ENCODE data around the gene SDR9C7.
"Not testable (repeated sequence)": the region's sequence is repeated elsewhere in the genome, so short reads cannot be mapped to it uniquely, and the experiment has no call there.

Gene SDR9C7

DNA sequence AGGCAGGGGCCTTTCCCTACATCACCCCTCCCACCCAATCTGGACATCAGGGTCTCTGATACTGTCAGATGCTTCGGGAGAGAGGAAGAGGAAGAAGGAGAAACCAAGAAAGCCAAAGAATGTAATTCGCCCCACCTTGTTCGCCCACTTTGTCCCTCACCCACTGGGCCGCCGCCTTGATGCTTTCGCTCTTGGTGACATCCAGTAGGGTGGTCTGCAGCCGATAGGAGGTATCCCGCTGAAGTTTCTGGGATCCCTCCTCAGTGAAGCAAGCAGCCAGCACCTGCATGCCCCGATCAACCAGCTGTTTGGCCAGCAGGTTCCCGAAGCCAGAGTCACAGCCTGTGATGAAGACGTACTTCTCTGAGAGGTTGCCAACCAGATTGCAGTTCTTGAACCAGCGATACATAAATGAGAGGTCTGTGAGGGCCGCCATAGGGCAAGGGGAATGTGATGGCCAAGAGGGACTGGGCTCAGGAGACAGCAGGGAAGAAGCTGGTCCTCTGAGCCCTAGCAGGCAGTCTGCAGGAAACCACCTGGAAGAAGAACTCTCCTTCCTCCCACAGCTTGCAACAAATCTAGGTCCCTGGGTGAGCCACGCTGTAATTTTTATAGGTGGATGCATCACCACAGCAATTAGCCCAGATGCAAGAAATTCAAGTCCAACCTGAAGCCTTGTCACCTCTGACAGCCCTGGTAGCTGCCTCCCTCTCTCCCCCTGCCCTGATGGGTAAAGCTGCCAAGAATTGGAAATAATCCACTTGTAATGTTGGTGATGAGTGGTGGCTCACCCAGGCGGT is at the start of gene SDR9C7:
Gene SDR9C7, minus strand, starts transcription at position 583 of the 800 bp plus-strand sequence. Its CDS starts 147 bp downstream, at position 436.
- DNase-seq (ENCODE audit: low read depth in 2 of 2) = no peak

DNA sequence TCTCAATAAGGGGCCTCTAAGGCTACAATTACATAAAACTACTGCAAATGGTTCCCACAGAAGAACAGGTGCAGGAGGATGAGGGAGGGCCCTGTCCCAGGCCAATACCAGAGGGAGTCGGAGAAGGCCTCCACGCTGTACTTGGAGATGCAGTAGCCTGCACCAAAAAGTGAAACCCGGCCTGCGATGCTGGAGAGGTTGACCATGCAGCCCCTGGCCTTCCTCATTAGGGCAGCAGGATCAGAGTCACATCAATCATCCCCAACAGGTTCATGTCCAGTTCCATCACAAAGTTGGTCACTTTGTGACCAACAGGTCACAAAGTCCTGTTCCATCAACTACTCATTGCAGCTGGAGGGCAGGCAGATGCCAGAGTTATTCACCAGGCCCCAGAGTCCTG is 49.2 kb upstream of the SDR9C7 start:
- no peak for DNase-seq (ENCODE audit: low read depth in 2 of 2)

GRCh38 chr12:56982578-56983236 is 48.5 kb upstream of the SDR9C7 start:
- not testable (repeated sequence) for DNase-seq (ENCODE audit: low read depth in 2 of 2)

GRCh38 chr12:56980941-56981530 is 46.8 kb upstream of the SDR9C7 start:
- no peak for DNase-seq (ENCODE audit: low read depth in 2 of 2)

GRCh38 chr12:56980268-56980667 is 46.1 kb upstream of the SDR9C7 start:
- no peak for DNase-seq (ENCODE audit: low read depth in 2 of 2)

GRCh38 chr12:56979628-56980027 is 45.4 kb upstream of the SDR9C7 start:
- DNase-seq (ENCODE audit: low read depth in 2 of 2) = no peak

GRCh38 chr12:56978397-56979138 is 44.4 kb upstream of the SDR9C7 start:
- DNase-seq (ENCODE audit: low read depth in 2 of 2) = no peak

GRCh38 chr12:56977361-56977760 is 43.2 kb upstream of the SDR9C7 start:
- not testable (repeated sequence) for DNase-seq (ENCODE audit: low read depth in 2 of 2)

- DNase-seq (ENCODE audit: low read depth in 2 of 2) = not testable (repeated sequence)
Measured at GRCh38 chr12:56974224-56974623, 40.0 kb upstream of the SDR9C7 start.

DNA sequence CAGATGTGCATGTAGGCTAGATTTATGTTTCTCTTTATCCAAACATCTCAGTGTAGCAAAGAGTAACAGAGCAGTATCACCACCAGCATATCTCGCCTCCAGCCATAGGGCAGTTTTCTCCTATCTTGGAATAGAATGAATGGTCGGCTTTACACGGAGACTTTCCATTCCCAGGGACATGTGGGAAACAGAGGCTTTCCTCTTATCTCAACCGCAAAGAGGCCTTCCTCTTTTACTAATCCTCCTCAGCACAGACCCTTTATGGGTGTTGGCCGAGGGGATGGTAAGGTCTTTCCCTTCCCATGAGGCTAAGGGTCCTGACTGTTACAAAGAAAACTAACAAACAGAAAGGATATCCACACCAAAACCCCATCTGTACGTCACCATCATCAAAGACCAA is 34.7 kb upstream of the SDR9C7 start:
- not testable (repeated sequence) for DNase-seq (ENCODE audit: low read depth in 2 of 2)

GRCh38 chr12:56965997-56966642 is 31.9 kb upstream of the SDR9C7 start:
- not testable (repeated sequence) for DNase-seq (ENCODE audit: low read depth in 2 of 2)

GRCh38 chr12:56965124-56965523 is 30.9 kb upstream of the SDR9C7 start:
- DNase-seq (ENCODE audit: low read depth in 2 of 2) = not testable (repeated sequence)

GRCh38 chr12:56963557-56963956 is 29.3 kb upstream of the SDR9C7 start:
- DNase-seq (ENCODE audit: low read depth in 2 of 2) = not testable (repeated sequence)

DNA sequence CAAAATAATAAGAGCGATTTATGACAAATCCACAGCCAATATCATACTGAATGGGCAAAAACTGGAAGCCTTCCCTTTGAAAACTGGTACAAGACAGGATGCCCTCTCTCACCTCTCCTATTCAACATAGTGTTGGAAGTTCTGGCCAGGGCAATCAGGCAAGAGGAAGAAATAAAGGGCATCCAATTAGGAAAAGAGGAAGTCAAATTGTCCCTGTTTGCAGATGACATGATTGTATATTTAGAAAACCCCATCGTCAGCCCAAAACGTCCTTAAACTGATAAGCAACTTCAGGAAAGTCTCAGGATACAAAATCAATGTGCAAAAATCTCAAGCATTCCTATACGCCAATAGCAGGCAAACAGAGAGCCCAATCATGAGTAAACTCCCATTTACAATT is 28.0 kb upstream of the SDR9C7 start:
- not testable (repeated sequence) for DNase-seq (ENCODE audit: low read depth in 2 of 2)

DNA sequence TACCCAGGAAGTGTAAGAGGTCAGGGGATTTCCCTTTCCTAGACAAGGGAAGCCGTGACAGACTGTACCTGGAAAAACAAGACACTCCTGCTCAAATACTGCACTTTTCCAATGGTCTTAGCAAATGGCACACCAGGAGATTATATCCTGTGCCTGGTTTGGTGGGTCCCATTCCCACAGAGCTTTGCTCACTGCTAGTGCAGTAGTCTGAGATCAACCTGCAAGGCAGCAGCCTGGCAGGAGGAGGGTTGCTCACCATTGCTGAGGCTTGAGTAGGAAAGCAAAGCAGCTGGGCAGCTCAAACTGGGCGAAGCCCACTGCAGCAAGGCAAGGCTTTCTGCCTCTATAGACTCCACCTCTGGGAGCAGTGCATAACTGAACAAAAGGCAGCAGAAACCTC is 24.2 kb upstream of the SDR9C7 start:
- DNase-seq (ENCODE audit: low read depth in 2 of 2) = no peak

- no peak for DNase-seq (ENCODE audit: low read depth in 2 of 2)
Measured at GRCh38 chr12:56957229-56958052, 23.2 kb upstream of the SDR9C7 start, which contains the start of gene RDH16. Gene RDH16 (minus strand): TSS chr12:56957608. CDS start chr12:56957462, 146 bp downstream.

- no peak for DNase-seq (ENCODE audit: low read depth in 2 of 2)
Measured at GRCh38 chr12:56955631-56956256, 21.5 kb upstream of the SDR9C7 start.

GRCh38 chr12:56954958-56955355 is 20.7 kb upstream of the SDR9C7 start:
- no peak for DNase-seq (ENCODE audit: low read depth in 2 of 2)

DNA sequence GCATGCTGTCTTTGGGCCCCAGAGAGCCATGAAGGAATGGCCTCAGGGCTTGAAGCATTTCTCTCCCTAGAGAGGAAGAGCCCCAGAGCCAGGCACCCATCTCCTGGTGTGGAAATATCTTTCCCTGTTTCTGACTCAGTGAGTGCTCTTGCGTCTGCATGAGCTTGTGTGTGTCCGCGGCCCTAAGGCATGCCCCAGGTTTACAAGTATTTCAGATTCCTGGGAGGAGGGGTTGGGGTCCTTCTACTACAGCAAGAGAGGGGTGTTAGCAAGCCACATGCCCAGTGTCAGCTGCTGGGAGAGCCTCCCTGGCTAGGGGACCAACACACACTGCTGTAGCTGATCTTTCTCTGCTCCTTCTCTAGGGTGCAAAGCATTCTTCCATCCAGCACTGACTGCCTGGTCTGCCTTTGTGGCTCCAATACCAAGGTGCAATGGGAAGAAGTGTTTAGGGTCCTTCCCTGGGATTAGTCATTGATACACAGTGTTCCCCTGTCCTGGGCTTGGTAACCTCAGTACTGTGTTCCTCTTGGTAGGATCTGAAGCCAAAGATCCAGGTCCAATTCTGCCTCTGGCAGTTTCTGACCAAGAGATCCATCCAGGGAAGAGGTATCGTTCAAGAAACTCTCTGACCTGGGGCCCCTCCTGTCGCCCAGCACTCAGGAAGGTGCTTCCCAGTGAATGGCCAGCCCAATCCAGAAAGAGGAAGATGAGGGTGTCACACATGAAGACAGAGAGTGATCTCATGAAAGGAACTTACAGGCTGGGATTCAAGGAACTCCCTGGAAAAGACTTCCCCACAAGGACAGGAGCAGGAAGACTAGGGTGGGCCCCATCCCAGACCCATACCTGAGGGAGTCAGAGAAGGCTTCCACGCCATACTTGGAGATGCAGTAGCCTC is 20.1 kb upstream of the SDR9C7 start:
- DNase-seq (ENCODE audit: low read depth in 2 of 2) = no peak

Measured in fibroblast of skin of left quadriceps (primary cell).